Stimulated activated CD8-positive, alpha-beta memory T cell treated with anti-CD3 and anti-CD28 coated beads, Interleukin-7, amount 100 ng/mL, for 48 hours (primary cell): Measurements from ENCODE around the gene CRTAC1.

Experiments used
- DNase-seq, 2 donors: peaks; one replicate each; pipeline ENCODE4 v3.0.0-alpha.2; 2020; ENCODE audit warnings: low read depth in 1 of 2; ENCODE audit errors: extremely low read depth in 1 of 2

CRTAC1 gene

GRCh38 chr10:98029149-98030092 lies 1.0 kb downstream of the CRTAC1 start:
- no peak for DNase-seq

GRCh38 chr10:98028168-98028770 lies 2.2 kb downstream of the CRTAC1 start:
- DNase-seq, result peak; percentile 19 to 37

GRCh38 chr10:98023024-98023423 lies 7.4 kb downstream of the CRTAC1 start:
- DNase-seq, result no peak

GRCh38 chr10:98020784-98021183 lies 9.6 kb downstream of the CRTAC1 start:
- no peak for DNase-seq

- DNase-seq, result no peak
These were observed 10.2 kb downstream of the CRTAC1 start for GRCh38 chr10:98020254-98020653.

- no peak for DNase-seq
These were observed 10.6 kb downstream of the CRTAC1 start for GRCh38 chr10:98019784-98020183.

- DNase-seq, result no peak
These were observed 13.5 kb downstream of the CRTAC1 start for GRCh38 chr10:98016772-98017475.

GRCh38 chr10:98013776-98014175 lies 16.6 kb downstream of the CRTAC1 start:
- DNase-seq, result no peak

- DNase-seq, result no peak
These were observed 17.3 kb downstream of the CRTAC1 start for GRCh38 chr10:98013122-98013521.

GRCh38 chr10:98012644-98013043 lies 17.8 kb downstream of the CRTAC1 start:
- DNase-seq, result no peak

GRCh38 chr10:98010939-98011685 lies 19.3 kb downstream of the CRTAC1 start:
- DNase-seq, result no peak

- DNase-seq, result no peak
These were observed 24.2 kb downstream of the CRTAC1 start for GRCh38 chr10:98006266-98006665.

- no peak for DNase-seq
These were observed 28.7 kb downstream of the CRTAC1 start for GRCh38 chr10:98001736-98002135.

- no peak for DNase-seq
These were observed 30.1 kb downstream of the CRTAC1 start for GRCh38 chr10:98000346-98000745.

GRCh38 chr10:97999923-98000248 lies 30.5 kb downstream of the CRTAC1 start:
- DNase-seq, result no peak

GRCh38 chr10:97999066-97999922 lies 31.1 kb downstream of the CRTAC1 start:
- DNase-seq, result no peak

- no peak for DNase-seq
These were observed 38.5 kb downstream of the CRTAC1 start for GRCh38 chr10:97991871-97992270.

- DNase-seq, result no peak
These were observed 48.6 kb downstream of the CRTAC1 start for GRCh38 chr10:97981816-97982215.

GRCh38 chr10:97977673-97978072 lies 52.7 kb downstream of the CRTAC1 start:
- no peak for DNase-seq

- DNase-seq, result no peak
These were observed 54.8 kb downstream of the CRTAC1 start for GRCh38 chr10:97975598-97975997.
